OCI-LY3 (cell line): Measurements from ENCODE around the gene IPO4.

ENCODE experiments used
- EZH2phosphoT487 ChIP-seq: fragments of 200-600 bp; shearing (Covaris generic); IDR thresholded peaks from 2 replicates; pipeline ENCODE4 v1.6.1; 2018; ENCODE audit warnings: antibody characterized with exemption, mixed run types, low read depth
- TF ChIP-seq, protein P1 (sequence below): fragments of 200-600, 300-600 bp; sonication (generic); IDR thresholded peaks from 2 replicates; pipeline ENCODE4 v1.5.1; 2014; ENCODE audit warnings: antibody characterized with exemption, low read length, low read depth

DNA sequence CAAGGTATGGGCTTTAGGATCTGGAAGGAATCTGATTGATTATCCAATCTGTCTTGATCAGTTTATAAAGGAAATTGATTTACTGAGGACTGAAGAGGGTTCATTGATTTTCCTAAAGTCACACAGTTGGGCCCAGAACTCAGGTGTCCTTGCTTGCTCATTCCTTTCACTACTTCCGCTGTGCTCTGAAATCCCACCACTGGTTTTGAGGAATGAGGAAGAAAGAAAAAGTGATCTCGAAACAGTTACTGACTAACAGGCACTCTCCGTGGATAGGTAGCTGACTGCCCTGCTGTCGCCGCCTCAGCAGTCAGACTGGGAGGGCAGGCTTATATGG, 58.3 kb downstream of the IPO4 start, which contains the start of gene FITM1:
- TF ChIP-seq, protein P1, sequence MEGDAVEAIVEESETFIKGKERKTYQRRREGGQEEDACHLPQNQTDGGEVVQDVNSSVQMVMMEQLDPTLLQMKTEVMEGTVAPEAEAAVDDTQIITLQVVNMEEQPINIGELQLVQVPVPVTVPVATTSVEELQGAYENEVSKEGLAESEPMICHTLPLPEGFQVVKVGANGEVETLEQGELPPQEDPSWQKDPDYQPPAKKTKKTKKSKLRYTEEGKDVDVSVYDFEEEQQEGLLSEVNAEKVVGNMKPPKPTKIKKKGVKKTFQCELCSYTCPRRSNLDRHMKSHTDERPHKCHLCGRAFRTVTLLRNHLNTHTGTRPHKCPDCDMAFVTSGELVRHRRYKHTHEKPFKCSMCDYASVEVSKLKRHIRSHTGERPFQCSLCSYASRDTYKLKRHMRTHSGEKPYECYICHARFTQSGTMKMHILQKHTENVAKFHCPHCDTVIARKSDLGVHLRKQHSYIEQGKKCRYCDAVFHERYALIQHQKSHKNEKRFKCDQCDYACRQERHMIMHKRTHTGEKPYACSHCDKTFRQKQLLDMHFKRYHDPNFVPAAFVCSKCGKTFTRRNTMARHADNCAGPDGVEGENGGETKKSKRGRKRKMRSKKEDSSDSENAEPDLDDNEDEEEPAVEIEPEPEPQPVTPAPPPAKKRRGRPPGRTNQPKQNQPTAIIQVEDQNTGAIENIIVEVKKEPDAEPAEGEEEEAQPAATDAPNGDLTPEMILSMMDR: no peak
- no peak for TF ChIP-seq EZH2phosphoT487
